Measurements from ENCODE around the gene AS3MT.

The AS3MT gene

DNA sequence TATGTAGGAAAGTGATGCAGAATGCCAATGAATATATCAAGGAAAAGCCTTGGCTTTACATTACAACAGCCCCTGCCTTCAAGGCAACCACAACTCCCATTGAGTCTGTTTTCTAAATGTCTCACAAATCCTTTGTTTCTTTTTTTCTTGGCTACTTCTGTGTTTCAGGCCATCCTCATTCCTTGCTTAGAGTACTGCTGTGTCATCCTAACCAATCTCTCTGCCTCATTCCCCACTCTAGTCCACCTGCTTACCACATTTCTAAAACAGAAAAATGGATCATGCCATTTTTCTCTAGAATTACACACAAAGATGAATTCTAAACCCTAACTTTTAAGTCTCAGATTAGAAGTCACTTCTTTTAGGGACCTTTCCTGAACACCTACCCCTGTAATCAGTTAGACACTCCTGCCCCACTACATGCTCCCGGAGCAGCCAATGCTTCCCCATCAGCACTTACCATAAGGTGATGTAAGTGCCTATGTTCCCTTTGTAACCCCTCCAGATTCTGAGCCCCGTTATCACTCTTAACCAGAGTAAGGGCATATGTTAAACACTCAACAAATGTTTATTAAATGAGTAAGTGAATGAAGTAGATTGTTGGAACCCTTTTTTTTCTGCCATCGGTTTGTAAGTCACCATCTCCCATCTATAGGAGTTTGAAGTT, 12.4 kb upstream of the AS3MT start:
- no peak for DNase-seq

DNA sequence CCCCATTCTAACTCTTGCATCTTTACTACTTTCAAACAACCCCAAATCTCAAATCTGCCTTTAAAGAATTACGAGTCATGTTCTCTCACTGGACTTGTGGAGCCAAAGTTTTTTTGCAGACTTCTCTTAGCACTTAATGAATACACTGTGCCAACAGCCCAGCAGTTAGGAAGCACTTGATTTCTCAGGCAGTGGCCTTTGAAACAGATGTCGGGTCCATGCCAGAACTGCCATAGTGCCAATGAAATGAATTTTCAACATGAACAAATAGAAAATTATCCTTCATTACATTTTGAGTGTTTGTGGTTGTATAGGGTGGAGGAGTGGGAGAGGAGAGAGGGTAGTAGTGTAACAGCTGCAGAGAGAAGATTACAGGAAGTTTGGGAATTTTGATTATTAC, 9.4 kb upstream of the AS3MT start:
- DNase-seq, result no peak

DNA sequence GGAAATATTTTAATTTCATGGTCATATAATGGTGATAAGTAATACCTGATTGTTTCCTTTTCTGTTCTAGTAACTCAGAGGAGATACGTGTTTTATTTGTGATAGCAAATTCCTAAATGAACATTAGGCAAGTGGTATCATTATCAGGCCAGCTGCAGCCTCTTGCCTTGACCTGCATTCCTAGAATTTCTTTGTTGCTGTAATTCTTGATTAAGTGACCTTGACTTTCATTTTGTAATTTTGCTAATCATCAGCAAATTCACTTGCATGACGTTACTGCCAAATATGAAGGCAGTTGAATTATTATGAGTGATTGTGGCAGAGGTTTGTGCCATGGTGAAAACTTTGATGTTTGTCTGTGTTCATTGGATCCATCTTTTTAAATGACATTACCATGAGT, 5.6 kb upstream of the AS3MT start:
- no peak for DNase-seq

DNA sequence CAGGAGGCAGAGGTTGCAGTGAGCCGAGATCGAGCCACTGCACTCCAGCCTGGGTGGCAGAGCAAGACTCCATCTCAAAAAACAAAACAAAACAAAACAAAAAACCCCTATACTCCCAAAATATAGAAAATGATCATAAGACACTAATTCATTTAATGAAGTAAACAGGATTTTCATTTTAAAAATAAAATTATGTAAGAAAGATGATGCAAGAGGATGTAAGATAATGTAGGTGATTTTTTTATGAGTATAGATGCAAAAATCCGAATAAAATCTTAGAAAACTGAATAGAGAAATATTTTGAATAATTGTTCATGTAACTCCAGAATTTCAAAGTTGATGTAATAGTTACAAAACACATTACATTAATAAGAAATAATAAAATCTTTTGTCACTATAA, 3.6 kb upstream of the AS3MT start:
- DNase-seq, result no peak

DNA sequence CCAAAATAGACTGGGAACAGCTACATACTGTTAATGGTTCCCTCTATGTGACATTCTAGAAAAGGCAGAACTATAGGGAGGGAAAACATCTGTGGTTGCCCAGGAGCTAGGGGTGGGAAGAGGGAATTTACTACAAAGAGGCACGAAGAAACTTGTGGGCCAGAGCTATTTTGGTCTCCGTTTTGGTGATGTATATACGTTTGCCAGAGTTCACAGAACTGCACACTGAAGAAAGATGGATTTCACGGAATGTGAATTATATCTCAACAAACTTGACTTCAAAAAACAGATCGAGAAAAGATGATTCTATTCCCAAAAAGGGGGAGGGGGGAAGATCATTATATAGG, 386 bp upstream of the AS3MT start:
- DNase-seq, result no peak

DNA sequence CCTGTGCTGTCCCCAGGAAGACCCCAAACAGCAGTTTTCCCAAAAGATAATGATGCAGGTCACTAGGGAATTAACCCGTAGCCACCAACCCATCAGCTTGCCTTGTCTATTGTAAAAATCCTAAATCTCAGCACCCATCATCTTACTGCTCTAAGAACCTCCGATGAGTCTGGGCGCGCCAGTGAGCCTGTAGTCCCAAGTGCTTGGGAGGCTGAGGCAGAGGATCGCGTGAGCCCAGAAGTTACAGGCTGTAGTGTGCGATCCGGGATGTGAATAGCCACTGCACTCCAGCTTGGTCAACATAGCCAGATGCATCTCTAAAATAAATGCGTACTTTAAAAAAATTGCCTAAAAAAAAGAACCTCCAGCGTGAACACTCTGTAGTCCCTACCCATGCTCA, 951 bp downstream of the AS3MT start:
- DNase-seq, result no peak

DNA sequence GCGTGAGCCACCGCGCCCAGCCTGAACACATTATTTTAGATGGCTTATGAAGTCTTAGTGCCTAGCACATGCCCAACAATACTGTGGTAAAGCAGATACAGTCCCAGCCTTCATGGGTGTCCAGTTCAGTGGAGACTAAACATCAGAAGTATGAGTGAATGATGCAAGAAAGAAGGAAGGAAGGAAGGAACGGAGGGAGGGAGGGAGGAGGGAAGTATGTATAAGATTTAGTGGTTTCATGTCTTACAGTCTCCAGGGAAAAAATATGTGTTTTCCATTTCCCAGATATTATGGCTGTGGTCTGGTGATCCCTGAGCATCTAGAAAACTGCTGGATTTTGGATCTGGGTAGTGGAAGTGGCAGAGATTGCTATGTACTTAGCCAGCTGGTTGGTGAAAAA, 2.9 kb downstream of the AS3MT start:
- no peak for DNase-seq

DNA sequence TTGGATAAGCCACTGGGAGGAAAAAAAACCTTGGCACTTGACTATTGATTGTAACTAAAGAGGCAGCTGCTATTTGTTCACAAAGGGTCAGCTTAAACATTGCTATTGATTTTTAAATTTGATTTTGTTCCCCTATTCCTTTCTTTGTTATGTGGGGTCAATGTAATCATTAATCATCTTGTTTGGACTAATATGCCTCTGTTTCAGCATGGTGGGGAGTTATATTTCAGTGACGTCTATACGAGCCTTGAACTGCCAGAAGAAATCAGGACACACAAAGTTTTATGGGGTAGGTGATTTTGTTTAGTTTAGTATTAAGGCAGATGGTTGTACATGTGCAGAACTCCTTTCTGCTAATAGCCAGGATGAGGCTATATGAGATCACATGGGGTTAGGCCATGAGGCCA, 7.5 kb downstream of the AS3MT start:
- DNase-seq, result no peak

DNA sequence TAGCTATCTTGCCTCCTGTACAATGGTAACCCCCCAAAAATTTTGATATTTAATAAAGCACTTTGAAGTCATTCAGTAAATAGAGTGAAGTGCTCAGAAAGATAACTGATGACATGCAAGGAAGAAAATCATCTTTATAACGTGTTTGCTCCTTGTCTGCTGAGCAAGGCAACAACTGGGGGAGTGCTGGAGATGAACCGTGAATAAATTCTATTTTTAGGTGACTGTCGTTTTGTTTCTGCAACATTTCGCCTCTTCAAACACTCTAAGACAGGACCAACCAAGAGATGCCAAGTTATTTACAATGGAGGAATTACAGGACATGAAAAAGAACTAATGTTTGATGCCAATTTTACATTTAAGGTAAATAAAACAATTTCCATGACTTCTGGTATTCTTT, 9.4 kb downstream of the AS3MT start:
- no peak for DNase-seq

DNA sequence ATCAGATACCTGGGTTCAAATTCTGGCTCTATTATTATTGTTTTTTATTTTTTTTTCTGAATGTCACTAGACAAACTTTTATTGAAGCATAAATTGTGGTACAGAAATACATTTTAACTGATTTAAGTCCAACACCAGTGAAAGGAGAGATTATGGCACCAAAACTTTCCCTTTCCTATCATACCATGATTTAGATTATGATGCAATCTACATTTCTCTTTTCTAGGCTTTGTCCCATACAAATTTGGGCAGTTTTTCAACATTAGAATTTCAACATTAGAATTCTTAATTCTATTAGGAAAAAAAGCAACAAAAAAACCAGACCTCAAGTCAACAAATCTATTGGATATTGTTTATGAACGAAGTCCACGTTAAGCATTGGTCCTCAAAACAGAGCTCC, 11.0 kb downstream of the AS3MT start:
- no peak for DNase-seq

DNA sequence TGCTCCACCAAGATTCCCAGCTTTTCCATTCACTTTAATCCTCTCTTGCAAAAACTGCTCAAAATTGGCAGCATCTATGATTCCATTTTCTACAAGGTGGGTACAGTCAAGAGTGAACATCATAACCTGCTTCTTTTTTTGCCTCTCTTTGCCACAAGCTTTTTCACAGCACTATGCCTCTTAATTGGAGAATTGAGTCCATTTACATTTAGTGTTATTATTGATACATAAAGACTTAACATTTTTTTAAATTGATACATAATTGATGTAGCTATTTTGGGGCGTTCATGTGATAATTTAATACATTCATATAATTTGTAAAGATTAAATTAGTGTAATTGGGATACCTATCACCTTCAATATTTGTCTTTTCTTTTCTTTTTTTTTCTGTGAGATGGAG, 18.8 kb downstream of the AS3MT start:
- DNase-seq, result no peak

DNA sequence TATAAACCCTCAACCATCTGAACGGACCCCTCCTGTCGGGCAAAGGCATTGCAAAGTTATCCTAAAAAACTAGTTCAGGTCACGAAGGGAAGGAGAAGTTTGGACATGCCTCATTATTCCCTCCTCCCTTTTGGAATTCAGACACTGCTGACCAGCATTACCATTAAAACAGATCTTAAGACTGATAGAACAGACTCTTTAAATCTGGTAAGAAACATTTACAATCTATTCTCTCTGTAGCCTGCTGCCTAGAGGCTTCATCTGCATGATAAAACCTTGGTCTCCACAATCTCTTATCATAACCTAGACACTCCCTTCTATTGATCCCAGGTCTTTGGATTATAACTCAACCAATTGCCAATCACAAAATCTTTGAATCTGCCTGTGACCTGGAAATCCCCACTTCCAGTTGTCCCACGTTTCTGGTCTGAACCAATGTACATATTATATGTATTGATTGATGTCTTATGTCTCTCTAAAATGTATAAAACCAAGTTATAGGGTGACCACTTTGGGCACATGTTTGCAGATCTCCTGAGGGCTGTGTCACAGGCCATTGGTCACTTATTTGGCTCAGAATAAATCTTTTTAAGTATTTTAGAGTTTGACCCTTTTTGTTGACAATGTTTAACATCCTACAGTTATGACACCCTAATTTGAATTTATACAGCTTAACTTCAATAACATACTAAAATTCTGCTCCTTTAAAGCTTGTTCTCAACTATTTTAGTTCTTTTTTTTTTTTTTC, 25.4 kb downstream of the AS3MT start:
- no peak for DNase-seq

DNA sequence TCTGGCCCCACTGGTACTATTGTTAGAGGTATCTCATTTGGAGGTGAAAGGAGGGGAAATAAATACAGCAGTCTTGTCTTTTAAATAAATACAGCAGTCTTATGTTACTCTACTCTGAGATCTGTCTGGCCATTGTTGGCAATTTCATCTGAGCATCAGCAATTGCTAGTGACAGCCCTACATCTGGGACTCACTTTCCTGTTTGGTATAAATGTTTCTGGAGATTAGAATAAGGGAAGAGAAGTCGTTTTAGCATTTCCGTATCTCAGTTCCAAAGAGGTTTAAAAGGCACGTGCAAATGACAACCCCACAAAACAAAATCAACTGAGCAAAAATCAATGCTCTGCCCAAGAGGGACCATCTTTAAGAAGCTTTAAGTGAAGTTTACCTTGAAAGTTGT, 30.7 kb downstream of the AS3MT start:
- DNase-seq, result no peak

DNA sequence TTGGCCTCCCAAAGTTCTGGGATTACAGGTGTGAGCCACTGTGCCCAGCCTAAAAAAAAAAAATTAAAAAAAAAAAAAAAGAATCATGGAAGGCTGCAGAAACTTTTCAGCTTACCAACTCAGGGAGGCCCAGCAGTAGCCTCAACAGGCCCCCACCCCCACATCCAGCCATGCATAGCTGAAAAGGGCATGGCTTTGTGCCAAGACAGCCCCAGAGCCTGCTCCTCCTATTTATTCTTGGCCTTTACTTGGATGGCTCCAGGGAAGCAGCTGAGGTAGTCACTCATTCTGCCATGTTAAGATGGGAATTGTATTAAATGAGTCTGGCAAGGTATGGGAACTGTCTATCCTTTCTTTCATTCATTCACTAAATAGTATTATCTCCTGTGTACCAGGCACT, 35.1 kb downstream of the AS3MT start:
- DNase-seq, result no peak

DNA sequence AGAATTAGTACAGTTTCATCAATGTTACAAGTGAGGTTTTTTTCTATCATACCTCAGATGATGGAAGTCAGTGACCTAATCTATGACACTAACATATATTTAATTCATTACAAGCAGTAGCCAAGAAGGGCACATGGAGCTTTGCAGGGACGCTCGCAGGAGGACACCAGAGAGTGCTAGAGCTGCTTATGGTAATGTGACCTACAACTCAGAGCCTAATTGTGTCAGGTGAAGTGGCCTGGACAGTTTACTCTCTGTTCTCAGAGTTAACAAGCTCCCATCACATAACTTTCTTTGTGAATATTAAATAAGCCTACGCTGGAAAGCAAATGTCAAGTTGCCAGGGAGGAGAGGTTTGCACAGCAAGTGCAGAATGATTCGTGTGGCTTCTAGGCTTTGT, 37.2 kb downstream of the AS3MT start:
- DNase-seq, result no peak

DNA sequence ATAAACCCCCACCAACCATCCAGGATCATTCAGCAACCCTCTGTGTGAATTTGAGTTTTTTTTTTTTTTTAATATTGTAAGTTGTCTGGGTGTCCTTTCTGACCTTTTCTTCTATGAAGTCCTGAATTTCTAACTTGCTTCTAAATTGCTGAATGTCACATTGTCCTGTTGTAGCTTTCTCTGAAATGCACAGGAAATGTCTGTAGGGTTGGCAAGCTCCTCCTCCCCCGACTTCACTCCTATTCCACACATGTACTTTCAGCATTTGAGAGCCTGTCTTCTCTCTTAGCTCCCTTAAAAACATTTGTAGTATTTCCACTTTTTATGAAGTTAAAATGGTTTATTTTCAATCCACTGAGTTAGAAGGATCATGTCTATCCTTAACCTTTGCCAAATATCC, 45.5 kb downstream of the AS3MT start:
- DNase-seq, result no peak

DNA sequence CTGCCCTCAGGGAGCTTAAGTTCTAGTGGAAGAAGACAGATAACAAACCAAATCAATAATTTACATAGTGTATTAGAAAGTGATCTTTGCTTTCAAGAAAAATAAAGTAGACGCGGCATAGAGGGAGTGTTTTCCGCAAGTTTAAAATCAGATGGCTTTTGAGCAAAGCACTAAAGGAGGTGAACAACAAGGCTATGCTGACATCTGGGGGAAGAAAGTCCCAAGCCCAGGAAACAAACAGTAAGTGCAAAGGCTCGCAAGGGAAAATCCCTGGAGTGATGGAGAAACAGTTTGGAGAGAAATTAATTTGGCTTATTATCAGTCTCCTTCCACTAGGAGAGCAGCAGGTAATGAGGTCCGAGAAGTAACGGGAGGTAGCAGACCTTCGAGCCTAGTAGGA, 46.9 kb downstream of the AS3MT start:
- DNase-seq, result no peak

DNA sequence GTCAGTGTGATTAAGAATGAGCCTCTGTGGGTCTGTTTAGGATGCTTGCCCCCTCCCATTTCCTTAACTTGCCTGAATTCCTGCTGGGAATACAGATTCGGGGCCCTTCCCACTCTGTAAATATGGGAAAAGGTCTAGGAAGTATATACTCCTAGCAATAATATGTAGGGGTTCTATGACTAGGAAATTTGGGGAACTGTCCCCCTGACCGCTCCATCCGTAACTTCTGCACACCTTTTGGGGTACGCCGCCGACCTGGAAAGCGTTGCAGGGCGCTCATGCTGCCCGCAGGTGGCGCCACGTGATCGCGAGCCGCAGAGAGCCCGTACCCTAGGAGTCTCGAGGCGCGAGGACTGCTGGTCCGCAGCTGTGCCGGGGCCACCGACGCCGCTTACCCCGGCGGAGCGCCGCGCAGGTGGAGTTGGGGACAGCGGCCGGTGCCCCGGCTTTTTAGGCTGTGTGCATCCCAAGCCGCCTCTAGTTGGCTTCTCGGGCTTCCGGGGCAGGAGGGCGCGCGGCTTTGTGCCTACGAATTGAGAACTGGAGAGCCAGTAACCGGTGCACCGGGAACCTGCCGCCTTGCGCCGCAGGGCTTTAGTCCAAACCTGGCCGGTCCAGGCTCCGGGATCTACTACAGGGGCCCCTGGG, 48.2 kb downstream of the AS3MT start:
- peak; percentile 85 to 87 for DNase-seq

DNA sequence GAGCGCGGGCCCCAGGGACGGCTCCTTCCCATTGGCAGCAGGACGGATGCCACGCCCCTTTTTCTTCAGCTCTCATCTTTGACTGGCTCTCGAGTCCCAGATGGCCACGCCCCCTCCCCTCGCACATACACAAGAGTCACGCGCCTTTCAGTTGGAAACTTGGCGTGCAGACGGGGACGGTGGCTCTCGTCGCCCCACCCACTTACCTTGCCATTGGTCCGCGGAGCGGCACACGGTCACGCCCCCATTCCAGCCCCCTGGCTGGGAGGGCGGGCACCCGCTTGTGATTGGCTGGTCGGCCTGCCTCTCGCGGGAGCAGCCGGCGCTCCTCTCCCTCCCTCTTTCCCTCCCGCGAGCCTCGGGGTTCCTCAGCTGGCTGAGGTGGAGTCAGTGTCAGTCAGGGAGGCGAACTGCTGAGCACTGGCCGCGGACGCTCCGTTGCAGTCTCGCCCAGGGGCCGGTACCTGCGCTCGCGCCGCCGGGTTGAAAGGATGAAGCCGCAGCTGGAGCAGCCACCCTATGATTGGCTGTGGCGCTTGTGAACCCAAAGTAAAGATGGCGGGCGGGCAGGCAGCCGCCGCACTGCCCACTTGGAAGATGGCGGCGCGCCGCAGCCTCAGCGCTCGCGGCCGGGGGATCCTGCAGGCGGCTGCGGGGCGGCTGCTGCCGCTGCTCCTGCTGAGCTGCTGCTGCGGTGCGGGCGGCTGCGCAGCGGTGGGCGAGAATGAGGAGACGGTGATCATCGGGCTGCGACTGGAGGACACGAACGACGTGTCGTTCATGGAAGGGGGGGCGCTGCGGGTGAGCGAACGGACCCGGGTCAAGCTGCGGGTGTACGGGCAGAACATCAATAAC, 48.9 kb downstream of the AS3MT start, which contains the start of gene CNNM2:
Gene CNNM2, plus strand, starts transcription at position 333 of the 855 bp plus-strand sequence. Its CDS starts 187 bp downstream, at position 520.
- peak; percentile 99 to 100 for DNase-seq

DNA sequence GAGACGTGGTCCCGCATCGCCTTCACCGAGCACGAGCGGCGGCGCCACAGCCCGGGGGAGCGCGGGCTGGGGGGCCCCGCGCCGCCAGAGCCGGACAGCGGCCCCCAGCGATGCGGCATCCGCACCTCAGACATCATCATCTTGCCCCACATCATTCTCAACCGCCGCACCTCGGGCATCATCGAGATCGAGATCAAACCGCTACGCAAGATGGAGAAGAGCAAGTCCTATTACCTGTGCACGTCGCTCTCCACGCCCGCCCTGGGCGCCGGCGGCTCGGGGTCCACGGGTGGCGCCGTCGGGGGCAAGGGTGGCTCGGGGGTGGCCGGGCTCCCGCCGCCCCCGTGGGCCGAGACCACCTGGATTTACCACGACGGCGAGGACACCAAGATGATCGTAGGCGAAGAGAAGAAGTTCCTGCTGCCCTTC, 49.6 kb downstream of the AS3MT start:
- peak; percentile 46 to 48 for DNase-seq

DNA sequence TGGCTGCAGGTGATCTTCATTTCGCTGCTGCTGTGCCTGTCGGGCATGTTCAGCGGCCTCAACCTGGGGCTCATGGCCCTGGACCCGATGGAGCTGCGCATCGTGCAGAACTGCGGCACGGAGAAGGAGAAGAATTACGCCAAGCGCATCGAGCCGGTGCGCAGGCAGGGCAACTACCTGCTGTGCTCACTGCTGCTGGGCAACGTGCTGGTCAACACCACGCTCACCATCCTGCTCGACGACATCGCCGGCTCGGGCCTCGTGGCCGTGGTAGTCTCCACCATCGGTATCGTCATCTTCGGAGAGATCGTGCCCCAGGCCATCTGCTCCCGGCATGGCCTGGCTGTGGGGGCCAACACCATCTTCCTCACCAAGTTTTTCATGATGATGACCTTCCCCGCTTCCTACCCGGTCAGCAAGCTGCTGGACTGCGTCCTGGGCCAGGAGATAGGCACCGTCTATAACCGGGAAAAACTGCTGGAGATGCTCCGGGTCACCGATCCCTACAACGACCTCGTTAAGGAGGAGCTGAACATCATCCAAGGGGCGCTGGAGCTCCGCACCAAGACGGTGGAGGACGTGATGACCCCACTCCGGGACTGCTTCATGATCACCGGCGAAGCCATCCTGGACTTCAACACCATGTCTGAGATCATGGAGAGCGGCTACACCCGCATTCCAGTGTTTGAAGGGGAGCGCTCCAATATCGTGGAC, 50.1 kb downstream of the AS3MT start:
- DNase-seq, result peak in 1 of 2 donors; percentile 25

DNA sequence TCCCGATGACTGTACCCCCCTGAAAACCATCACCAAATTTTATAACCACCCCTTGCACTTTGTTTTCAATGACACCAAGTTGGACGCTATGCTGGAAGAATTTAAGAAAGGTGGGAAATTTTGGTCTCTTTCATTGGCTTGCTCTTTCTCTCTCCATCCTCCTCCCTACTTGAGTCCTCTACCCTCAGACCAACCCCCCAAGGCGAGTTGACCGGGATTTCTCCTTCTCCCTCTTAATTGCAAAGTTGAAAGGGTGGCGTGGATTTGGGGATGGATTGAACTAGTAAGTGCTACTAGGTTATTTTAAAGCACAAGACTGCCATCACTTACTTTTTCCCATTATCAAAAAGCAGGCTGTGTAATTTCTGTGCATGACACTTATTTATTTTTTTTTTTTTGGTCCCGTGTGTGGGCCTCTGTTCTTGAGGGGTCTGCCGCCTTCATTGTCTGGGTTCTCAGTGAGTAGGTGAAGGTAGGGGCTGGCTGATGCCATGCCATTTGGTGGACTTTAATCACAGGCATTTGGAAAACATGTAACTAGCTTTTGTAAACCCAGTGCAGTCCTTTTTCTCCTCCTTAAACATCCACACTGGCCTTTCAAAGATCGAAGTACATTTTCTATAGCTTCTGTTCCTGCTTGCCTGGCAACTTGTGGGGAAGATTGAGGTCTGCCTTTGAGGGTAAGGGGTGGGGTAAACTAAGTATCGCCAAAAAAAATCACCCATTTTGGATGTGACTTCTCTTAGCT, 50.9 kb downstream of the AS3MT start:
- DNase-seq, result no peak

All from stimulated activated CD4-positive, alpha-beta T cell treated with anti-CD3 and anti-CD28 coated beads, Interleukin-2, amount 100 ng/mL, for 24 hours (primary cell).